Measurements from ENCODE around the gene SERPINB11. TPM values are rescaled to one million over a fixed set of nuclear protein-coding genes. Genes with fewer than 3 reads are reported as not detected.
"Not testable (repeated sequence)": the region's sequence is repeated elsewhere in the genome, so short reads cannot be mapped to it uniquely, and the experiment has no call there.

Gene SERPINB11, protein sequence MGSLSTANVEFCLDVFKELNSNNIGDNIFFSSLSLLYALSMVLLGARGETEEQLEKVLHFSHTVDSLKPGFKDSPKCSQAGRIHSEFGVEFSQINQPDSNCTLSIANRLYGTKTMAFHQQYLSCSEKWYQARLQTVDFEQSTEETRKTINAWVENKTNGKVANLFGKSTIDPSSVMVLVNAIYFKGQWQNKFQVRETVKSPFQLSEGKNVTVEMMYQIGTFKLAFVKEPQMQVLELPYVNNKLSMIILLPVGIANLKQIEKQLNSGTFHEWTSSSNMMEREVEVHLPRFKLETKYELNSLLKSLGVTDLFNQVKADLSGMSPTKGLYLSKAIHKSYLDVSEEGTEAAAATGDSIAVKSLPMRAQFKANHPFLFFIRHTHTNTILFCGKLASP
- total RNA-seq (ENCODE audit: unreplicated experiment) = not detected
- long read RNA-seq, partial matches to known transcripts = 0 of 1 reads
- long read RNA-seq, other reads (novel, unspliced or antisense) = 1 of 1 reads

DNA sequence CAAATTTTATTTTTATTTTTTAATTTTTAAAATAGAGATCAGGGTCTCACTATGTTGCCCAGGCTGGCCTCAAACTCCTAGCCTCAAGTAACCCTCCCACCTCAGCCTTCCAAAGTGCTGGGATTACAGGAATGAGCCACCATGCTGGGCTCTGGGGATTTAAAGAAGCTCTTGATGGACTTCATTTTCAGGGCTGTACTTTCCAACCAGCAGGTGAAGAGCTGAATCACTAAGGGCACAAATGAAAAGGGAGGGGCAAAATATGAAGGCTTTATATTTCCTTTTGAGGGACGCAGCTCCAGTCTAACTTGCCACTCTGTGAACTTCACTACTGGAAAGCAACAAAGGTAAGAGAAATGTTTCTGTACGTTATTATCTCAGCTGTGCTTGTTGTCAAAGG, at the start of gene SERPINB11:
Gene SERPINB11 (plus strand): TSS at position 301 of the 400 bp plus-strand sequence. CDS start 7,234 bp downstream, outside the sequence.
- Mint-ChIP-seq H3K4me1 (ENCODE audit: unreplicated experiment) (peaks cover 13% of the 10 kb centered on the region), H3K27ac (ENCODE audit: unreplicated experiment) (peak within 1 kb of the TSS; percentile 17), H3K27me3 (ENCODE audit: unreplicated experiment) (peaks cover 2% of the 10 kb centered on the region), H3K9me3 (ENCODE audit: unreplicated experiment) (no peaks in the 10 kb centered on the region), H3K4me3 (ENCODE audit: unreplicated experiment) (no peak within 1 kb of the TSS), H3K36me3 (ENCODE audit: low read depth, unreplicated experiment) (no peaks in the 10 kb centered on the region)
- no peak for DNase-seq (ENCODE audit: low spot score)
- TF ChIP-seq, protein P1, sequence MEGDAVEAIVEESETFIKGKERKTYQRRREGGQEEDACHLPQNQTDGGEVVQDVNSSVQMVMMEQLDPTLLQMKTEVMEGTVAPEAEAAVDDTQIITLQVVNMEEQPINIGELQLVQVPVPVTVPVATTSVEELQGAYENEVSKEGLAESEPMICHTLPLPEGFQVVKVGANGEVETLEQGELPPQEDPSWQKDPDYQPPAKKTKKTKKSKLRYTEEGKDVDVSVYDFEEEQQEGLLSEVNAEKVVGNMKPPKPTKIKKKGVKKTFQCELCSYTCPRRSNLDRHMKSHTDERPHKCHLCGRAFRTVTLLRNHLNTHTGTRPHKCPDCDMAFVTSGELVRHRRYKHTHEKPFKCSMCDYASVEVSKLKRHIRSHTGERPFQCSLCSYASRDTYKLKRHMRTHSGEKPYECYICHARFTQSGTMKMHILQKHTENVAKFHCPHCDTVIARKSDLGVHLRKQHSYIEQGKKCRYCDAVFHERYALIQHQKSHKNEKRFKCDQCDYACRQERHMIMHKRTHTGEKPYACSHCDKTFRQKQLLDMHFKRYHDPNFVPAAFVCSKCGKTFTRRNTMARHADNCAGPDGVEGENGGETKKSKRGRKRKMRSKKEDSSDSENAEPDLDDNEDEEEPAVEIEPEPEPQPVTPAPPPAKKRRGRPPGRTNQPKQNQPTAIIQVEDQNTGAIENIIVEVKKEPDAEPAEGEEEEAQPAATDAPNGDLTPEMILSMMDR (IDR thresholded peaks at IDR 0.05; ENCODE audit: unreplicated experiment) = no peak

DNA sequence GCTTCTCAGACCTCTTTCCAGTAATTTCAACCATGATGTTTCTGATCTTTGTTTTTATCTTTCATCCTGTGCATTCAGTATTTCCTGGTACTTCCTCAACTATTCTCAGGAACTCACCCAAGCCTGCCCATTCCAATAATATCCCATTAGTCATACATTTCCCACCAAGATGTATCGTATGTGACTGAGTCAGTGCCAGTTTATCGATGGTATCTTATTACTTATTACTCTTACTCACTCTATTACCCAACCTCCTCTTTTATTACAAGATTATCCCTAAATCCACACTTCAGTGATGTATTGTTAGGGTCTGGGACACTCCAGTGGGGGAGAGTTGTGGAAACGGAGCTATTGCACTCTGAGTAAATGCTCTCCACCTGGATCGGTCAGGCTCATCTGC, 43.8 kb upstream of the SERPINB11 start:
- H3K4me1 Mint-ChIP-seq (ENCODE audit: unreplicated experiment) = peaks cover 14% of the 10 kb centered on the region
- not testable (repeated sequence) for DNase-seq (ENCODE audit: low spot score); H3K27me3 Mint-ChIP-seq (ENCODE audit: unreplicated experiment); H3K4me3 Mint-ChIP-seq (ENCODE audit: unreplicated experiment); H3K27ac Mint-ChIP-seq (ENCODE audit: unreplicated experiment); H3K9me3 Mint-ChIP-seq (ENCODE audit: unreplicated experiment); H3K36me3 Mint-ChIP-seq (ENCODE audit: low read depth, unreplicated experiment)

DNA sequence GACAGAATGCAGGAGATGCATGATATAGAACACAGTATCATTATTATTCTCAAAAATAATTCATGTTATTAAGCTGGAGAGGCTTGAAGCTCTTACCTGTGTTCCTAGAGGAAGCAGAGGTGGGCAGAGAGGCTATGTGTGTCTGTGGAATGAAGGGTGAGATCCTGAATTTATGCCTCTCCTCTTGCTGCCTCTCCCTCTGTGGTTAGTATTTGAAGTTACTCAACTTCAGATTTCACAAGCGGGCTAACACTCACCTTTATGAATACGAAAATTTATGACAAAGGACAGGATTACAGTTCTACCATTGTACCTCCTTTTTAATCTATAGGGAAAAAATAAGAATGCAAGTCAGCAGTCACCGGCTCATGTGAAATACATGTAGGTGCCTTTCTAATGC, 41.0 kb upstream of the SERPINB11 start, which contains the start of gene SERPINB3:
Gene SERPINB3 (minus strand): TSS at position 144 of the 400 bp plus-strand sequence. CDS start 677 bp downstream, outside the sequence.
- not testable (repeated sequence) for H3K9me3 Mint-ChIP-seq (ENCODE audit: unreplicated experiment); H3K4me3 Mint-ChIP-seq (ENCODE audit: unreplicated experiment); DNase-seq (ENCODE audit: low spot score); H3K27me3 Mint-ChIP-seq (ENCODE audit: unreplicated experiment); H3K36me3 Mint-ChIP-seq (ENCODE audit: low read depth, unreplicated experiment)
- peak within 1 kb of the TSS; percentile 19 for H3K27ac Mint-ChIP-seq (ENCODE audit: unreplicated experiment)
- H3K4me1 Mint-ChIP-seq (ENCODE audit: unreplicated experiment) = peaks cover 15% of the 10 kb centered on the region

DNA sequence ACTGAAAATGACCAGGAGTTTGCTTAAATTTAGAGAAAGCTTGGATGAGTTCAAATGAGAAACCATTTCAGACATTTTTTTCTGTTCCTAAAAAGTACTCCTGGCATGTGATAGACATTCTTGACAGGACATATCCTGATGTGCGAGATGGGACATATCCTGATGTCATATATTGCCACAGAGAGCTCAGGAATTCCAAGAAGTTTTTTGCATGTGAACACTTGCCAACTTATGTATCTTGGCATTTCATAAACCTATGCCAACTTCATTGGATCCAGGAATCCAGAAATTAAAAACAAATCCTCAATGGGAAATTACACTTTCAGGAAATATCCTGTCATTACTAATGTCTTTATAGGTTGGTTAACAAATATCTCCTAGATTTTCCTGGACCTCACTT, 38.2 kb upstream of the SERPINB11 start:
- no peaks in the 10 kb centered on the region for H3K27me3 Mint-ChIP-seq (ENCODE audit: unreplicated experiment)
- TF ChIP-seq, protein P1 (IDR thresholded peaks at IDR 0.05; ENCODE audit: unreplicated experiment) = no peak
- H3K27ac Mint-ChIP-seq (ENCODE audit: unreplicated experiment) = no peak overlapping the region
- H3K9me3 Mint-ChIP-seq (ENCODE audit: unreplicated experiment) = peaks cover 9% of the 10 kb centered on the region
- peaks cover 11% of the 10 kb centered on the region for H3K36me3 Mint-ChIP-seq (ENCODE audit: low read depth, unreplicated experiment)
- DNase-seq (ENCODE audit: low spot score) = no peak
- no peak overlapping the region for H3K4me3 Mint-ChIP-seq (ENCODE audit: unreplicated experiment)
- peaks cover 8% of the 10 kb centered on the region for H3K4me1 Mint-ChIP-seq (ENCODE audit: unreplicated experiment)

DNA sequence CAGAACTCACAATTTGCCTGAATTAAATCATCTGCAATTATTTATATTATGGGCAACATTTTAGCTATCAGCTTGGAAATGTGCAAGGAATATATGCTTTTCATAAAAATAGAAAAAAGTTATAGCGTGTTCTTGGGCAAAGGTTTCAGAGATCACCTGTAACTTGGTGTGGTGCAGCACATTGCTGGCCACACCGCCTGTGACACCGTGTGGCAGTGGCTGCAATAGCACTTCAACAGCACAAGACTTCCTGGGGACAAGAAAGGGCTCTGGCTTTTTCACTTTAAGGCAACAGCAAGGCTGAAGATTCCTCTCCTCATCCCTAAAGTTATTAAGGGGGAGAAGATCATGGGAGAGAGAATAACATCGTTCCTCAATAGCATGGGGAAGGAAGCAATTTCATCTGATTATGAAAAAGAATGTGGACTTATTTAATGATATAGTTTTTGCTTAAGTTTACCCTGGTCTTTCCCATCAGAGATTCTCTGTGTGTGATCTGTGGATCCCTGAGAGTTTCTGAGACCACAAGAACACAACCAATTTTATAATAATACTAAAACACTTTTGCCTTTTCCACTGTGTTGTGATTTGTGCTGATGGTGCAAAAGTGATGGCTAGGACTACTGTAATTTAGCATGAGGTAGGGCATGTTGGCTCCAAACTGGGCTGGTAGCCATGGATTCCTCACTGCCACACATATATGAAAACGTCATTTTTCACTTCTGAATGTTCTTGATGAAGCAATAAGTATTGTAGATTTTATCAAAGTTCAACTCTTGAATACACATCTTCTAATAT, 26.0 kb upstream of the SERPINB11 start:
- Mint-ChIP-seq H3K27me3 (ENCODE audit: unreplicated experiment) (no peaks in the 10 kb centered on the region), H3K27ac (ENCODE audit: unreplicated experiment) (no peak overlapping the region), H3K4me1 (ENCODE audit: unreplicated experiment) (no peaks in the 10 kb centered on the region), H3K9me3 (ENCODE audit: unreplicated experiment) (peaks cover 5% of the 10 kb centered on the region), H3K4me3 (ENCODE audit: unreplicated experiment) (no peak overlapping the region), H3K36me3 (ENCODE audit: low read depth, unreplicated experiment) (no peaks in the 10 kb centered on the region)
- TF ChIP-seq, protein P1 (IDR thresholded peaks at IDR 0.05; ENCODE audit: unreplicated experiment) = peak; percentile 43
- peak; percentile 21 for DNase-seq (ENCODE audit: low spot score)
